ENCODE measurements around the gene NDUFS8.

Gene NDUFS8

DNA sequence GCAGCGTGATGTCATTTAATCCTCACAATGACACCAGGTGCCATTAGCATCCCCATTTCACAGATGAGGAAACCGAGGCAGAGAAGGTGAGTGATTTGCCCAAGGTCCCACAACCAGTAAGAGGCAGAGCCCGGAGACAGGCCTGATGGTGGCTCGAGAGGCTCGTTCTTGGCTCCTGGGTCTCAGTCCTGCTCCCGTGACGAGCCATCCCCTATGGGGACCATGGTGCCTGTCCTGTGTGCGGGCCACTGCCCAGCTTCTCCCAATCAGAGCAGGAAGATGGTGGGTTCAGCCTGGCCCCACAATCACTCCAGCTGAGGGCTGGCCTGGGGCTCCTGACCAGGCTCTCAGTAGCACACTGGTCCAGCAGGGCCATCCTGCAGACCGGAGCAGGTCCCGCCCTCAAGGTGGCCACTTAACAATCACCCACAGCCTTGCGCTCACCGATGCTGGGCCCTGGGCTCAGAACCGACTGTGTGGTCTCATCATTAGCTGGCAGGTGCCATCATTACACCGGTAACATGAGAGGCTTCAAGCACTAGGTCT, 16.8 kb upstream of the NDUFS8 start:
- peaks cover 6% of the 10 kb centered on the region for H3K36me3 ChIP-seq (ENCODE audit: insufficient read depth, low read length)
- H3K4me1 ChIP-seq (ENCODE audit: control insufficient read depth, insufficient read depth, low read length) = peaks cover 72% of the 10 kb centered on the region
- no peaks in the 10 kb centered on the region for H3K9me3 ChIP-seq (replicated peaks; ENCODE audit: low read length)
- H3K4me2 ChIP-seq (ENCODE audit: low read length) = peak overlapping the region; percentile 80
- H3K9ac ChIP-seq (ENCODE audit: low read depth, low read length) = peak overlapping the region; percentile 86
- no peaks in the 10 kb centered on the region for H3K27me3 ChIP-seq (ENCODE audit: control insufficient read depth, insufficient read depth, low read length)
- H3K4me3 ChIP-seq (ENCODE audit: low read length) = peak overlapping the region; percentile 51

DNA sequence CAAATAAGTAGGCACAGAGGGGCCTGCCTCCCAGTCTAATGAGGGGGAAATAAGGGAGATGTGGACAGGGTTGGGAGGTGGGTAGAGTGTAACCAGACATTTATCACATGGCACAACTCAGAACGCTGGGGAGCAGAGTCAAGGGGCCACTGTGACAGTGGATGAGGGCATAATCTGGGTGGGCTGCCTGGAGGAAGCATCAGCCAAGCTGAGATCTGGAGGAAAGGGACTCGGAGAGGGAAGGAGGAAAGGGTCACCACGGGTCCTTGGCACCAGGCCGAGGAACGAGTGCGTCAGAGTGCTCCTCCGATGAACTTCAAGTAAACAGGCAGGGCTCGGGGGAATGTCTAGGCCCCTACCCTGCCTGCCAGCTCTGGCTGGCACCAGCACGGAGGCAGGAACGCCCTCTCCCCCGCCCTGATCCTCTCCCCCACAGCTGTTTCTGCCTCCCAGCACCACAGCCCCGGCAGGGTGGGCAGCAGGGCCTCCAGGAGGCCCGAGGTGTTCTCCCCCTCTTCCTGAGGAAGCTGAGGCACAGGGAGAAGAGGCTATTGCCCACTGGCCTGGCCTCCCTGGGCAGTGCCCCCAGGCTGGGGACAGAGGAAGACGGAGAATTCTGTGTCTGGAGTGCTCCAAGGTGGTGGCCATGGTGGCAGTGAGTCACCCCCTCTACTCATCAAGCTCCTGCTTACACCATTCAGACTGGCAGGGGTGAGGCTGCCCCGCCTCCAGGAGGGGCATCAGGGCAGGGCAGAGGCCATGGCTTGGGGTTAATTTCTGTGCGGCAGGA, 16.1 kb upstream of the NDUFS8 start:
- Histone ChIP-seq H3K4me3 (ENCODE audit: low read length) (peak overlapping the region; percentile 55), H3K4me2 (ENCODE audit: low read length) (peak overlapping the region; percentile 80), H3K27me3 (ENCODE audit: control insufficient read depth, insufficient read depth, low read length) (no peaks in the 10 kb centered on the region), H3K9ac (ENCODE audit: low read depth, low read length) (peak overlapping the region; percentile 86), H3K36me3 (ENCODE audit: insufficient read depth, low read length) (peaks cover 6% of the 10 kb centered on the region), H3K4me1 (ENCODE audit: control insufficient read depth, insufficient read depth, low read length) (peaks cover 65% of the 10 kb centered on the region), H3K9me3 (replicated peaks; ENCODE audit: low read length) (no peaks in the 10 kb centered on the region)

DNA sequence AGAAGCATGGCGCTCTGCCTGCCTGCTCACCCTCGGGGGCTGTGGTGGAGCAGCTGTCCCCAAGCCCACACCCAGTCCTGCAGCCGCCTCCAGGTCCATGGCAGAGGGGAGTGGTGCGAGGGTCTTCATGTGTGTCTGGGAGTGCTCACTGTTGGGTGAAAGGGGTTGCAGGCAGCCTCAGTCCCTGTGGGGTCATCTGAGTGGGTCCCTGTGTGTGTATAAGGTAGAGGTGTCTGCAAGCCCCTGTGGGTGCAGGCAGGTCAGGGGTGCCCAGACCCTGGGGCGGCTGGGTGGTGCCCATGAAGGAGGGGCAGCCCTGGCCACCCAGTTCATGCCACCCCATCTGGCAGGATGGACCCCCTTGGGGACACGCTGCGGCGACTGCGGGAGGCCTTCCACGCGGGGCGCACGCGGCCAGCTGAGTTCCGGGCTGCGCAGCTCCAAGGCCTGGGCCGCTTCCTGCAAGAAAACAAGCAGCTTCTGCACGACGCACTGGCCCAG, 15.5 kb upstream of the NDUFS8 start:
- Histone ChIP-seq H3K9ac (ENCODE audit: low read depth, low read length) (peak overlapping the region; percentile 86), H3K4me3 (ENCODE audit: low read length) (peak overlapping the region; percentile 55), H3K4me1 (ENCODE audit: control insufficient read depth, insufficient read depth, low read length) (peaks cover 61% of the 10 kb centered on the region), H3K27me3 (ENCODE audit: control insufficient read depth, insufficient read depth, low read length) (no peaks in the 10 kb centered on the region), H3K9me3 (replicated peaks; ENCODE audit: low read length) (no peaks in the 10 kb centered on the region), H3K4me2 (ENCODE audit: low read length) (peak overlapping the region; percentile 80), H3K36me3 (ENCODE audit: insufficient read depth, low read length) (peaks cover 6% of the 10 kb centered on the region)

GRCh38 chr11:68015467-68015866, 15.0 kb upstream of the NDUFS8 start:
- Histone ChIP-seq H3K9me3 (replicated peaks; ENCODE audit: low read length) (no peaks in the 10 kb centered on the region), H3K4me3 (ENCODE audit: low read length) (no peak overlapping the region), H3K4me1 (ENCODE audit: control insufficient read depth, insufficient read depth, low read length) (peaks cover 66% of the 10 kb centered on the region), H3K27me3 (ENCODE audit: control insufficient read depth, insufficient read depth, low read length) (no peaks in the 10 kb centered on the region), H3K4me2 (ENCODE audit: low read length) (no peak overlapping the region), H3K36me3 (ENCODE audit: insufficient read depth, low read length) (peaks cover 6% of the 10 kb centered on the region), H3K9ac (ENCODE audit: low read depth, low read length) (no peak overlapping the region)

DNA sequence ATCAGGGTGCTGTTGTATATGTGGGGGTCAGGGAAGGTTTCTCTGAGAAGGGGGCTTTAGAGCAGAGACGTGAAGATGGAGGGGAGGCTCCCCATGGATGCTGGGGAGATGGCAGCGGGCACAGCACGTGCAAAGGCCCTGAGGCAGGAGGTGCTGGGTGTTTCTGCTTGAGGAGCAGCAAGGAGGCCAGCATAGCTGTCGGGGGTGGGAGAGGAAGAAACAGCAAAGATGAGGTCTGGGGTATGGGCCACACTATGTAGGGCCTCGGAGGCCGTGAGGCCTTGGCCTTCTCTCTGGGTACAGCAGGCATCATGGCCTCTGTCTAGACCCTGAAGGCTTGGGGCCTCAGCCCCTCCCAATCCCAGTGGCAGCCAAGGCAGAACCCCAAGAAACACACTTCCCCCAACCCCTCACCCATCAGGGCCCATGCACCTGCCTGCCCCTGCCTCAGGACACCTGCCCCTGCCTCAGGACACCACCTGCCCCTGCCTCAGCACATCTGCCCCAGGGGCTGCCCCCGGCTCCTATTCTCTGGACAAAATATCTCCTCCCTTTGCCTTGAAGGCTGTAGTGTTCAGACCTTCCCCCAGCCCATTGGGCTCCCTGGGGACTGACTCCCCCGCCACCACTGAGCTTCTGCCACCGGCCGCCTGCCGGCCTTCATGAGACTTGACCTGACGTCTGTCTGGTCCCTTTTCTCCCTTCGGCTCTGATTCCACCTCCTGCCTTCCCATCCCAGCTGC, 14.1 kb upstream of the NDUFS8 start:
- Histone ChIP-seq H3K9ac (ENCODE audit: low read depth, low read length) (no peak overlapping the region), H3K4me3 (ENCODE audit: low read length) (no peak overlapping the region), H3K9me3 (replicated peaks; ENCODE audit: low read length) (no peaks in the 10 kb centered on the region), H3K27me3 (ENCODE audit: control insufficient read depth, insufficient read depth, low read length) (no peaks in the 10 kb centered on the region), H3K4me2 (ENCODE audit: low read length) (no peak overlapping the region), H3K4me1 (ENCODE audit: control insufficient read depth, insufficient read depth, low read length) (peaks cover 68% of the 10 kb centered on the region), H3K36me3 (ENCODE audit: insufficient read depth, low read length) (peaks cover 6% of the 10 kb centered on the region)

DNA sequence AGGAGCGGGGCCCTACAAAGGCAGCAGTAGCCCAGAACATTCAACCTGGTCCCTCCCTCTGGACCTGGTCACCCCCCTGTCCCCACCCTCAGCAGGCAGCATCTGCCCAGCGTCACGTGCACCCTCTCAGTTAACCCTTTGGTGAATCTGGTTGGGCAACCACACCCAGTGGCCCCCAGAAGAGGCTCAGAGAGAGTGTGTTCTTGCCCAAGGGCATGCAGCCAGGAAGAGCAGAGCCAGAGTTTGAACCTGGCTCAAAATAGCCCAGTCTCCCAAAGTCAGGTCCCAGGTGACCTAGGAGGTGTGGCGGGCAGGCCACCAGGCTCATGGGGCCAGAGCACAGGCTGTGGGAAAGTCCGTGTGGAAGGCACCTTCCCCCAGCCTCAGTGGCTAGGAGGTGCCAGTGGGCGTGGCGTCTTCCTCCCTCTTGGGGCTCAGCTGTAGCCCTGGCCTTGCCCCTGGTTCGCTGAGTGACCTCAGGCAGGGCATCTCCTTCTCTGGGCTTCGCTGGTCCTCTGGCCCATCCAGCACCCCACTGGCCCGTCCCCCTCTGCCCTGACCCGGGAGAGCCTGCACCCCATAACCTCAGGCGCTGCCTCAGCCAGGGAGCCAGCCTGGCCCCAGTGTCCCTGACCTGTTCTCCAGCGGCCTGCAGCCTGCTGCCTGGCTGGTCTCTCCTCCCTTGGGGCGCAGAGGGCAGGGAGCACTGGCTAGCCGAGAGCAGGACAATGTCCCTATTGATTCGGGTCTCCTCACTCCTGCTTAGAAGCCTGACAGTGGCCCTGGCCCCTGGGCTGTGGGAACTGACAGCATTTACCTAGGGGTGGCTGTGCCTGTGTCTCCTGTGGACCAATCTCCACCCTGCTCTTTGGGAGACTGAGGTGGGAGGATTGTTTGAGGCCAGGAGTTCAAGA, 13.3 kb upstream of the NDUFS8 start:
- Histone ChIP-seq H3K36me3 (ENCODE audit: insufficient read depth, low read length) (peaks cover 10% of the 10 kb centered on the region), H3K9ac (ENCODE audit: low read depth, low read length) (no peak overlapping the region)

DNA sequence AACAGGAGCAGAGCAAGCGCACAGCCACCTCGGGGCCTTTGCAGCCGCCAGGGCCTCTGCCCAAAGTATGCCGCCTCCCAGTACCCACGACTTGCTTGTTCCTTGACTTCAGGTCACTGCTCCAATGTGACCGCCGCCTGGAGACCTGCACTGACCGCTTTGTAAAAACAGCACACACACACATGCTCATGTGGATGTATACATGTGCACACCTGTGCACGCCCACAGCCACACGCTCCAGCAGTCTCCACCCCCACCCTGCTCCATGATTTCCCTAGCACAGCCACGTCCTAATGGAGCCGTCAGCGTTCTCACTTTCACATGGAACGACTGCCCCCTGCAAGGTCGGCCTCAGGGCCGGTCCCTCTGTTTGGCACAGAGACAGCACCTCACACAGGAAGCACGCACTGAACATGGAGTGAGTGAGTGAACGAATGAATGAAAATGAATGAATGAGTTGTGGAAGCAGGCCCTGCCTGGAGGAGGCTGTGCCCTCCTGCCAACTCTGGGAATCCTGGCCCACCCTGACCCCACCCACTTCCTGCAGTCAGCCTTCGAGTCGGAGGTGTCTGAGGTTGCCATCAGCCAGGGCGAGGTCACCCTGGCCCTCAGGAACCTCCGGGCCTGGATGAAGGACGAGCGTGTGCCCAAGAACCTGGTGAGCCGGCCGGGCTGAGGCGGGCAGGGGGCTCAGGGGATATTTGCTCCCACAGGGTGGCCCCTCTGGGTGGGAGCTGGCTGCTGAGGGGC, 12.3 kb upstream of the NDUFS8 start:
- peaks cover 50% of the 10 kb centered on the region for H3K4me1 ChIP-seq (ENCODE audit: control insufficient read depth, insufficient read depth, low read length)
- H3K4me3 ChIP-seq (ENCODE audit: low read length) = no peak overlapping the region
- H3K27me3 ChIP-seq (ENCODE audit: control insufficient read depth, insufficient read depth, low read length) = no peaks in the 10 kb centered on the region
- no peak overlapping the region for H3K9ac ChIP-seq (ENCODE audit: low read depth, low read length)
- no peaks in the 10 kb centered on the region for H3K9me3 ChIP-seq (replicated peaks; ENCODE audit: low read length)
- no peak overlapping the region for H3K4me2 ChIP-seq (ENCODE audit: low read length)
- peaks cover 10% of the 10 kb centered on the region for H3K36me3 ChIP-seq (ENCODE audit: insufficient read depth, low read length)

More for the DNA sequence above, 13.3 kb upstream of the NDUFS8 start:
- H3K9me3 ChIP-seq (replicated peaks; ENCODE audit: low read length) = no peaks in the 10 kb centered on the region
- H3K4me1 ChIP-seq (ENCODE audit: control insufficient read depth, insufficient read depth, low read length) = peaks cover 59% of the 10 kb centered on the region
- H3K4me2 ChIP-seq (ENCODE audit: low read length) = no peak overlapping the region
- H3K27me3 ChIP-seq (ENCODE audit: control insufficient read depth, insufficient read depth, low read length) = no peaks in the 10 kb centered on the region
- H3K4me3 ChIP-seq (ENCODE audit: low read length) = no peak overlapping the region

DNA sequence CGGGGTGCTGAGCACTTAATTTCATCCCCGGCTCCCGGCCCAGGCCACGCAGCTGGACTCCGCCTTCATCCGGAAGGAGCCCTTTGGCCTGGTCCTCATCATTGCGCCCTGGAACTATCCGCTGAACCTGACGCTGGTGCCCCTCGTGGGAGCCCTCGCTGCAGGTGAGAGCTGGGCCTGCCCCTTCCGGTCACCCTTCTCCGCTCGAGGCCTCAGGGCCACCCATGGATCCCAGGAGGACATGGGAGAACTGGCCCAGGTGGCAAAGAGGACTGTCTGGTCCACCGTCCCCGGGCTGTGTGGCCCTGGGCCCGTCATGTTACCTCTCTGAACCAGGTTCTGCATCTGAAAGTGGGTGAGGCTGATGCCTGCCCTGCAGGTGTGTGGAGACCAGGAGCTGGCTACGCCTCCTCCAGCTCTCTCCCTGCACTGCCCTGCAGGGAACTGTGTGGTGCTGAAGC, 11.7 kb upstream of the NDUFS8 start:
- H3K4me2 ChIP-seq (ENCODE audit: low read length) = no peak overlapping the region
- no peaks in the 10 kb centered on the region for H3K27me3 ChIP-seq (ENCODE audit: control insufficient read depth, insufficient read depth, low read length)
- no peak overlapping the region for H3K4me3 ChIP-seq (ENCODE audit: low read length)
- H3K36me3 ChIP-seq (ENCODE audit: insufficient read depth, low read length) = peaks cover 7% of the 10 kb centered on the region
- H3K4me1 ChIP-seq (ENCODE audit: control insufficient read depth, insufficient read depth, low read length) = peaks cover 45% of the 10 kb centered on the region
- no peak overlapping the region for H3K9ac ChIP-seq (ENCODE audit: low read depth, low read length)
- no peaks in the 10 kb centered on the region for H3K9me3 ChIP-seq (replicated peaks; ENCODE audit: low read length)

DNA sequence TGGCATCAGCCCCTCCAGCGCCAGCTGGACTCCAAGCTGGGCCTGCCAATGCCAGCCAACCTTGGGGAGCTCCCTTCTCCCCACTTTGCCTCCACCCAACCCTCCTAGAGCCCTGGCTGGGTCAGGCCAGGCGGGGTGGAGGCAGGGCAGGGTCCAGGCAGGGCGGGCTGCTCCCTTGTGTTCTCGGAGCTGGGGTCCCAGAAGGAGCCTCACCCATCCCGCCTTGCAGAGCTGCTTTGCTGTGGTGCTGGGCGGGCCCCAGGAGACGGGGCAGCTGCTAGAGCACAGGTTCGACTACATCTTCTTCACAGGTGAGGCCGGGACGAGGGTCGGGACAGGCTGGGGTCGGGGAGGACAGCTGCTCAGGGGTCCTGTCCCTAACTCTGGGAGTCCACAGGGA, 11.0 kb upstream of the NDUFS8 start:
- Histone ChIP-seq H3K4me2 (ENCODE audit: low read length) (no peak overlapping the region), H3K4me3 (ENCODE audit: low read length) (no peak overlapping the region), H3K4me1 (ENCODE audit: control insufficient read depth, insufficient read depth, low read length) (peaks cover 38% of the 10 kb centered on the region), H3K36me3 (ENCODE audit: insufficient read depth, low read length) (peaks cover 10% of the 10 kb centered on the region), H3K9ac (ENCODE audit: low read depth, low read length) (no peak overlapping the region), H3K27me3 (ENCODE audit: control insufficient read depth, insufficient read depth, low read length) (no peaks in the 10 kb centered on the region), H3K9me3 (replicated peaks; ENCODE audit: low read length) (no peaks in the 10 kb centered on the region)

- Histone ChIP-seq H3K4me1 (ENCODE audit: control insufficient read depth, insufficient read depth, low read length) (peaks cover 28% of the 10 kb centered on the region), H3K27me3 (ENCODE audit: control insufficient read depth, insufficient read depth, low read length) (no peaks in the 10 kb centered on the region), H3K4me3 (ENCODE audit: low read length) (no peak overlapping the region), H3K4me2 (ENCODE audit: low read length) (no peak overlapping the region), H3K9me3 (replicated peaks; ENCODE audit: low read length) (no peaks in the 10 kb centered on the region), H3K9ac (ENCODE audit: low read depth, low read length) (peak overlapping the region; percentile 5), H3K36me3 (ENCODE audit: insufficient read depth, low read length) (peaks cover 21% of the 10 kb centered on the region)
Observed at GRCh38 chr11:68020575-68020974, 9.9 kb upstream of the NDUFS8 start.

Data from skeletal muscle satellite cell (primary cell).